HS-5 (cell line): Measurements from ENCODE around the gene RBBP8NL.
"Not testable (repeated sequence)": the region's sequence is repeated elsewhere in the genome, so short reads cannot be mapped to it uniquely, and the experiment has no call there.

Source experiments
- DNase-seq: peaks from one replicate; pipeline ENCODE4 v3.0.0-alpha.2; 2012; ENCODE audit warnings: low read depth

The RBBP8NL gene

GRCh38 chr20:62374331-62375152, 52.8 kb downstream of the RBBP8NL start:
- DNase-seq, result no peak

- not testable (repeated sequence) for DNase-seq
Observed at GRCh38 chr20:62373631-62374179, 53.6 kb downstream of the RBBP8NL start.

DNA sequence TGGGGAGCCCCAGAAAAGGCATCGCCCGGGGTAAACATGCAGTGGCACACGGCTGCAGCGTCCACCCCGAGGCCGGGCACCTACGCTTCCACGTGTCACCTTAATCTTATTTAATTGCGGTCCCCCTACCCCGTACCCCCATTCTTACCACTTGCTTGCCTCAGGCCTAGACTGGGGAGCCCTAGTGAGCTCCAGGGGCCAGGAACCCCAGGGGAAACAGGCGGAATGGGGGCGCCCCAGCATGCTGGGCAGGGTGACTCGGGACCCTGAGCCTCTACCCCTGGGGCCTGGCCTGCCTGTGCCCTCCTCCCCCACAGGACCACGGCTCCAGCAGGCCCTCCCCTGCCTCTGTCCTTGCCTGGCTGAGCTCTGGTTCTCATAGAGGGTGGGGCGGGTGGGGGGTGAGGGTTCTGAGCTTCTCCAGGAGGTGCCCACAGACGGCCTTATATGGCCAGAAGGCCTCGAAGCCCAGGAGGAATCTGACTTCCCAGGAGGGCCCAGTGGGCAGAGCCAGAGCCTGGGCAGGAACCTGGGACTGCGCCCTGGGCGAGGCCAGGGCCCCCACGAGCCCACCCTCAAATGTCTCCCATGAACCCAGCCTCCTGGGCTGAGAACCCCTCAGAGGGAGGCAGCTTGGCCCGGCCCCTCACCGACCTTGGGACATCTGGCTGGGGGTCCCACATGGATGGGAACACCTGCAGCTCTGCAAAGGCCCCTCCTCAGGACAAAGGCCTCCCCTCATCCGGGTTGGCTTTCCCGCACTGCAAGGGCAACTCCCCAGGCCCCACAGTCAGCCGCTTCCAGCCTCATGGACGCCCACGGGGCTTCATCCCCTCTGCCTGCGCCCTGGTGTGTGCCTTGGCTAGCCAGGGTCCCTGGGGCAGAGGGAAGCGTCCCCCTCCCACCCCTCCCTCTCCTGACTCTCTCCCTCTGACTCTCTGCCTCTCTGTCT, 55.0 kb downstream of the RBBP8NL start:
- DNase-seq, result no peak

- DNase-seq, result no peak
Observed at GRCh38 chr20:62371588-62372041, 55.7 kb downstream of the RBBP8NL start.

DNA sequence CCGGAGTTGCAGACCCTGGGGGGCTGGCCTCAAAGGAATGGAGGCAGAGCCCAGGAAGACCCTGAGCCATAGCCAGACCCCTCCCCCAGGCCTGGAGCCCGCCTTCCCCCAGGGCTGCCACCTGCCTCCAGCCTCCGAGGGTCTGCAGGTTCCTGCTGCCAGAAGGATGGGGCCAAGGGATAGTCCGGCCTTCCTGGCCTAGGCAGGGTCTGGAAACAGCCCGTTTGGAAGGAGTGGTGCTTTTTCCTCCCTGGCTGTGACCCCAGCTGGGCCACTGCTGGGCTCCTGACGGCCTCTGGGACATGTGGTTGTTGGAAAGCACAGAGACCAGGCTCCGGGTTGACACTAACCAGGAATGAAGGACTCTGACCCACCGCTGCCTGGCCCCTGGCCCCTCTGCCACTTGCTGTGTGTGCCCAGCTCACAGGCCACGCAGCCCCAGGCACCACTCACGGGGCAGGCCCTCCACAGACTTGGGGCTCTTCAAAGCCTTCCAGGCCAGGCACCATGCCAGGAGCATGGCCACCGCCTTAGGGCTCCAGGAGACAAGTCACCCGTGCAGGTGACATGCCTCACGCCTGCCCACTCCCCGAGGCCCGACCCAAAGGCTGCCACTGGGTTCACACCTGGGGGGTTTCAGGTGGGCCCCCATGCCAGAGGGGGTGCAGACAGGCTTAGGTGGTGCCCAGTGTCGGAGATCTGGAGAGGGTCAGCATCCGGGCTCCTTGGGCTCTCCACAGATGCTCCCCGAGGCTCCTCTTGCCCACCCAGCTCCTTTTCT, 56.3 kb downstream of the RBBP8NL start:
- no peak for DNase-seq

DNA sequence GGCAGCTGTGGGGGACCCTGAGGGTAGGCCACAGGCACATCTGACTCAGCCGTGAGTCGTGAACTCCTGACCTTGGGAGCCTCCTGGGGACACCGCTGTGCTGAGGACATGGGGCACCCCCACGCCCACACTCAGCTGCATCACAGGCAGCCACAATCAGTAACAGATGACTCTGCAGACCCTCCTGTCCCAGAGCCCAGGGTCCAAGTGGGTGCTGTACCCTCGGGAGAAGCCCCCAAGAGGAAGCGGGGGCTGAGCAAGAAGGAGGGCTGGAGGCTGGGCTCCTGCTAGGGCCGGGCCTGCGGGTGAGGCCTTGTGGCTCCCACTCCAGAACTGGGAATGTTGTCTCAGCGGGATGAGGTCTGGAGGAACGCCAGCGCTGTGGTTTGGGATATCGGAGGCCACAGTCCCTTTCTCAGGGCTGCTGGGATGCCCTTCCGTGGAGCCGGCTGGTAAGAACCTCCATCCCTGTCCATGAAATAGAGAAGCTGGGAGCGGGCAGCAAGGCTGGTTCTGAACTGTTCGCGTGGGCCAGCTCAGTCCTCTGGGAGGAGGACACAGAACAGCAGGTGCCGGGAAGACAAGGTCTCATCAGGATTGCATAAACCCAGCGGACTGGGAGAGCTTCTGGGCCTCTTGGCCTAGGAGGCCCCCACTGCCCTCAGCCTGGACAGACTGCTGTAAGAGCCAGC, 57.1 kb downstream of the RBBP8NL start:
- peak; percentile 79 for DNase-seq

DNA sequence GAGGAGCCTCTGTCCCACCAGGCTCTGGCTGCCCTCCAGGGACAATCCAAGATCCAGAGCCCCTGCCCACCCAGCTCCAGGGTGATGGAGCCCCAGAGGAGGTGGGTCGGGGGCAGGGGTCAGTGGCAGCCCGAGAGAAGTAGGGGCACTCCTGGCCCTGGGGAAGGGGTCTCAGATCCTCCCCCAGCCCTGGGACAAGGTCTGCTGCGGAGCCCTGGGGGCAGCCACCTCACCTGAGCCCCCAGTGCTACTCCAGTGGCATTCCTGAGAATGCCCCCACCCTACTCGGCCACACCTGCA, 57.6 kb downstream of the RBBP8NL start:
- DNase-seq, result no peak

DNA sequence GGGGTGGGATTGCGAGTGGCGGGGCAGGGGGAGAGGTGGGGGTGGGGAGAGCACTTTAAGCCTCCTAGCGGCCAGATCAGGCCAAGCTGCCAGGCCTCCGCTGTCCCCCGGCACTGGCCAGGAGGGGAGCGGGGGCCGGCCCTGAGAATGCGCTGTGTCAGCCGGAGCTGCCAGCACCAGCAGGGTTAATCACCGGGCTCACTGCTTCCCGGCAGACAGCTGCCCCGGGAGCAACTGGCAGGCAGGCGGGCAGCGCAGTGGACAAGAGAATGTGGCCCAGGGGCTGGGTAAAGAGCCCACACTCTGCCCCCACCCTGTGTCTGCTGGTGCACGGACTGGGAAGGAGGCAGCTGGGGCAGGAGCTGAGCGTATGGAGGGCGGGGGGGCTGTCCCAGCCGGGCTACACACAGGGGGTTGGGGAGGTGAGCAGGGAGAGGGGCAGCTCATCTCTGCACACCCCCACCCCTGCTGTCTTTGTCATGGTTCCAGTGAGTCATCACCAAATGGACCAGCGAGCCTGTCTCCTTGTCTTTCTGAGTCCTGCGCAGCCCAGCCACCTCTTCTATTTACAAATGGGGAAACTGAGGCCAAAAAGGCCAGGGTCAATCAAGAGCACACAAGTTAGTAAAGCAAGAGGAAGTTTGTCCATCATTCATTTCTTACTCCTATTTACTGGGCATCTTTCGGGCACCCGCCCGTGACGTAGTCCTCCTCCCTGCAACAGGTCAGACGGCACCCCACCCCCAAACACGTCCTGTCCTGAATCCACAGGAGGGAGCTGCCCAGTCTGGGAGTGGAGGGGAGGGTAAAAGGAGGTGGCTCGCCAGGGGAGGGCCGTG, 58.1 kb downstream of the RBBP8NL start:
- DNase-seq, result no peak

DNA sequence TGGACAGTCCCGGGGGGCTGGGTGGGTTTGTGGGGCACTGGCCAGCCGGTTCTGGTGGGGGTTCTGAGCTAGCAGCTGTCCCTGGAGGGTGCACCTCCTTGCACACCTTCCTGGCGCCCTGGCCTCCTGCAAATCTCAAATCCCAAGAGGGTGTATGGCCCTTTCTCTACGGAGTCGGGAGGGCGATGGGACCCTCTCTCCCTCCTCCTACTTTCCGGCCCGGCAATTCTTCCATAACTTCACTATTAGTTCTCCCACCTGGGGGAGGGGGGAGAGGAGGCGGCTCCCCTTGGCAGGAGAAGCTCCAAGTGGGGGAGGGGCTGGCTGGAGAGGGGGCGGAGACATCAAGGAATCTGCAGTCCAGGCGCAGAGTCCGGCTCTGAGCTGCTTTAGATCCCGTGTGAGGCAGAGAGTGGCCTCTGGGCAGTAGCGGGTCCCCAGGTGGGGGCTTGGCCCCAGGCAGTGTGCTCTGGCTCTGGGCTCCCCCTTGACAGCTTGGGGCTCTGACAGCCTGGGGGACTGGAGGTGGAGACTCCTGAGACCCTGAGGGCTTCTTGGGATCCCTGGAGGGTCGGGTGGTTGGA, 58.9 kb downstream of the RBBP8NL start:
- DNase-seq, result no peak

- DNase-seq, result no peak
Observed at GRCh38 chr20:62367633-62368391, 59.5 kb downstream of the RBBP8NL start.

GRCh38 chr20:62367136-62367632, 60.2 kb downstream of the RBBP8NL start, which contains the start of gene LAMA5:
TSS of gene LAMA5 (minus strand) at chr20:62367312. CDS start at chr20:62367245, 67 bp downstream.
- DNase-seq, result no peak

DNA sequence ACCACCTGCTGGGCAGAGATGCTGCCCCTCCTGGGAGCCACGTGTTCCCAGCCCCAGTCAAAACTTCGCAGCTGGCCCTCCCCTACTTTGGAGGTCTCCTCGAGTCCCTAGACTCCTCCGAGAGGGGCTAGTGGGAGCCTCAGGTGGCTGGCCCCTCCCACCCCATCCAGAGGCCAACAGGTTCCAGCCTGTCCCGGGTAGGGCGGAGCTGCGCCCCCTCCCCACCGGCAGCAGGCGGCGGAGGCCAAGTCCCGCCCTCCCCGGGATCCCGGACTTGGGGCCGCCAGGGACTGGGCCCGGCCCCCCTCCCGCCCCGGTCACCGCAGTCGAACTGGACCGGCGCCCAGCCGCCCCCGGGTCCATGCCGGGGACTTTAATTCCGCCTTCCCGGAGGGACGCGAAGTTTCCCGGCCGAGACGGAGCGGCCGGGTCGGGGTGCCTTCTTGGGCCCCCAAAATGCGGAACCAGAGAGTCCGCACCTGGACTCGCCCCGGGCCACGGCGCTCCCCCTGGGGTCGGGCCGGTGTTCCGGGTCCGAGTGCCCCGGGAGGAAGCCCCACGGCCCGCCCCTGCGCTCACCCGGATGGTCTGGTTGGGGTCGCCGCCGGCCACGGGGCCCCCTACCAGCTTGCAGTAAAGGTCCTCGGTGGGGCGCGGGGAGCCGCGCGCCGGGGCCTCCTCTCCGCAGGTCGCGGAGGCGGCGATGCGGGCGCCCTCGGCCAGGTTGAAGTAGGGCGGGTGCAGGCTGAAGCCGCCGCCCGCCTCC, 60.8 kb downstream of the RBBP8NL start:
- DNase-seq, result no peak

DNA sequence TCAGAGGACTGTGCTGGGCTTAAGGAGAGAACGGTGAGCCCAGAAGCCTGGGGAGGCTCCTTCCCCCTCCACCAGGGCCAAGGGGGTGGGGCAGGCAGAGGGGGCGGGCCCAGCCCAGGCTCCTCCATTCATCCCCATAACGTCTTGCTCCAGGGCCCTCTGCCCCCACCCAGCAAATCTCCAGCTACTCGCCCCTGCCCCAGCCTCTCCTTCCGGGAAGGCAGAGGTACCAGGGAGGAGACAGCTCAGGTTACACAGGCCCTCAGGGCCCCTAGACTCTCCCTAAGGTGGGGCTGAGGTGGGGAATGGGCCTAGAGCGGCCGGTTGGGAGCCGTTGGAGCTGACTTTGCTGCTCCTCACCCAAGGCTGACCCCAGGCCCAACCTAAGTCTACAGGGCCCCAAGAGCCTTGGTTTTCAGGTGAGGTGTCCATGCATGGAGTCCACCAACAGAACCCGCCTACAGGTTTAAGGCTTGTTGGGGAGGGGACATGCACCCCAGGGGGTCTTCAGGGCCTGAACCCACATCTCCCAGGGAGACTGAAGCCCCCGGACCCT, 61.4 kb downstream of the RBBP8NL start:
- no peak for DNase-seq

DNA sequence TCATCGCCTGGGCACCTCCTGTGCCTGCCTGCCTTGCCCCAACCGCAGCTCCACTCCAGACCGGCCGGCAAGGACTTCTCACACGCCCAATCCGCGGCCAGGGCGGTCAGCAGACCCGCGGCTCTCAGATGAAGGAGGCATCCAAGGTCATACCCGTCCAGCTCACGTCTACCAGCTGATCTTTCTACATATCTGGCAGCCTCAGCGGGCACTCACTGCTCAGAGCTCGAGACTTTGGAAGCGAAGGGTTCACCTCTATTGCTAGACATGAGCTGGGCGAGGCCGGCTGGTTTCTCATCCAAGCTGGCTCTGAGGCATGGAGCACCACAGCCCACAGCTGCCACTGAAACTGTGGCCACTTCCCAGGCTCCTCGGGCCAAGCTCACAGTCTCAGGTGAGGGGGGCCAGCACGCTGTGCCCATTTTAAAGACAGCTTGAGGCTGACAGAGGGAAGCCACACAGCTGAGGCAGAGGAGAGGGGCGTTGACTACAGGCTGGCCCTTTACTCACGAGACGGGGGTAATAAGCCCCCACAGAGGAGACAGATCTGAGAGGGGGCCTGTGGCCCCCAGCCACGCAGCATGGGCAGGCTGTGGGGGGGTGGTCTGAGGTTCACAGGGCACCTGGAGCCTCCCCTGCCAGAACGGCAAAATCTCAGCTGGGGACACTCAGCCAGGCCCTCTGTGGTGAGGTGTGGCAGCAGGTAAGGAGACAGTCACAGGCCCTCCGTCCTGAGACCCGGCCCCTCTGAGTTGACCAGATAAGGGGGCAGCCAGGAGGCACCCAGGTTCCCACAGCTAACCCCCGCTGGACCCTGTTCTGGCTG, 62.2 kb downstream of the RBBP8NL start:
- no peak for DNase-seq

- no peak for DNase-seq
Observed at GRCh38 chr20:62363920-62364851, 63.2 kb downstream of the RBBP8NL start.
